ENCODE results near the gene AJAP1.

DNA sequence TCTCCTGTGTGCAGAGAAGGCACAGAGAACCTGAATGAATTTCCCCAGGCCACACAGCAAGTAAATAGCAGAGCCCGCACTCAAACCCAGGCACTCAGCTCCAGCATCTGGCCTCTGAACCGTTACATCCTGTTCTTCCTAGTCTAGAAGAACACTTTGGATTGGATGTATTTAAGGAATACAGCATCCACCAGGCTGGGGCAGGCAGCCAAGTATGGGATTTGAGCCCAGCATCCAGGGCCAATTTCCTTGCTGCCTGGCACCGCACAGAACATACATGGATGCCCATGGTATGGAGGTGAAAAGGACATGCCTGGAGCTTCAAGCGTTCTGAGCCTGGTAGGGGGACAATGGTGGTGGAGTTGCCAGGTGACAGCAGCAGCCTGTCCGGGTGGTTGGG lies 9.7 kb downstream of the AJAP1 start:
- TF ChIP-seq FOXA1 (IDR thresholded peaks at IDR 0.05) (no peak), SP1 (IDR thresholded peaks at IDR 0.05) (no peak), BHLHE40 (IDR thresholded peaks at IDR 0.05; ENCODE audit: borderline replicate concordance) (no peak), FOXM1 (IDR thresholded peaks at IDR 0.05; ENCODE audit: borderline replicate concordance) (no peak), ELF4 (IDR thresholded peaks at IDR 0.05) (no peak), TARDBP (IDR thresholded peaks at IDR 0.05) (no peak), SUZ12 (IDR thresholded peaks at IDR 0.05) (no peak), L3MBTL2 (conservative IDR thresholded peaks at IDR 0.05) (no peak), FOXK2 (IDR thresholded peaks at IDR 0.05) (no peak), NFRKB (IDR thresholded peaks at IDR 0.05) (no peak)

Measured in HEK293T (cell line).